Activated CD4-positive, alpha-beta T cell treated with anti-CD3 and anti-CD28 coated beads, Interleukin-2, amount 10 ng/mL, durations not matched to agents 24 days and 14 days (primary cell): Measurements from ENCODE around the gene JPH3. TPM values are rescaled to one million over a fixed set of nuclear protein-coding genes. Genes with fewer than 3 reads are reported as not detected.
A peak's percentile ranks its signal among the peaks of the same experiment; 100 is the strongest.
"Not testable (repeated sequence)": the region's sequence is repeated elsewhere in the genome, so short reads cannot be mapped to it uniquely, and the experiment has no call there.

ENCODE experiments used
- DNase-seq: peaks from one replicate; pipeline ENCODE4 v3.0.0; 2022
- H3K27ac Mint-ChIP-seq: one replicate; pipeline ENCODE4 v1.8.0; 2022; ENCODE audit warnings: mild to moderate bottlenecking, mixed read lengths
- H3K27me3 Mint-ChIP-seq: one replicate; pipeline ENCODE4 v1.8.0; 2022; ENCODE audit warnings: mixed read lengths
- H3K36me3 Mint-ChIP-seq: one replicate; pipeline ENCODE4 v1.8.0; 2022; ENCODE audit warnings: low read depth, mild to moderate bottlenecking, mixed read lengths
- H3K4me1 Mint-ChIP-seq: one replicate; pipeline ENCODE4 v1.8.0; 2021; ENCODE audit warnings: mixed read lengths
- H3K4me3 Mint-ChIP-seq: one replicate; pipeline ENCODE4 v1.8.0; 2022; ENCODE audit warnings: mild to moderate bottlenecking, moderate library complexity, mixed read lengths
- H3K9me3 Mint-ChIP-seq: one replicate; pipeline ENCODE4 v1.8.0; 2021; ENCODE audit warnings: mixed read lengths
- intact Hi-C: fragments of 100-400 bp; cut with micrococcal nuclease; formaldehyde crosslinking; loops from one replicate; pipeline ENCODE4 v1.15.1; 2023
- total RNA-seq: library from RNA; stranded (reverse); gene quantifications from 2 replicates; pipeline ENCODE4 v1.2.3, GENCODE V29; 2022

The JPH3 gene
- total RNA-seq, 1 donor from 2014 or later = not detected

DNA sequence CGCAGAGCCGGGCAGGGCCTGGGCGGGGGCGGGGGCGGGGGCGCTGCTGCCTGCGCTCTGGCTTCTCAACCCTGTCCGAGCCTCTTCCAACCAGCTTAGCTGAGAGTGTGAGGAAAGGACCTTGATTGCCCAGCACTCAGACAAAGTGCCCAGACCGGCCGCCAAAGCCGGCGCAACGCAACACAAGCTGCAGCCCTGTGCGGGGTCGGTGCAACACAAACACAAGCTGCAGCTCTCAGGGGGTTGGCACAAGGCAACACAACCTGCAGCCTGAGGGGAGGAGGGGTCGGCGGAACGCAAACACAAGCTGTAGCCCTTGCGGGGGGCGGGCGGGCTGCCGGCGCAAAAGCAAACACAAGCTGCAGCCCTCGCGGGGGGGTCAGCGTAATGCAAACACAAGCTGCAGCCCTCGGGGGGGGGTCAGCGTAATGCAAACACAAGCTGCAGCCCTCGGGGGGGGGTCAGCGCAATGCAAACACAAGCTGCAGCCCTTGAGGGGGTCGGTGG lies 103.5 kb downstream of the JPH3 start:
- H3K27ac Mint-ChIP-seq = no peak overlapping the region
- H3K27me3 Mint-ChIP-seq = no peaks in the 10 kb centered on the region
- H3K4me1 Mint-ChIP-seq = peaks cover 21% of the 10 kb centered on the region
- DNase-seq = no peak
- H3K36me3 Mint-ChIP-seq = peaks cover 32% of the 10 kb centered on the region
- intact Hi-C loops = no loop called here
- no peak overlapping the region for H3K4me3 Mint-ChIP-seq
- H3K9me3 Mint-ChIP-seq = no peaks in the 10 kb centered on the region

DNA sequence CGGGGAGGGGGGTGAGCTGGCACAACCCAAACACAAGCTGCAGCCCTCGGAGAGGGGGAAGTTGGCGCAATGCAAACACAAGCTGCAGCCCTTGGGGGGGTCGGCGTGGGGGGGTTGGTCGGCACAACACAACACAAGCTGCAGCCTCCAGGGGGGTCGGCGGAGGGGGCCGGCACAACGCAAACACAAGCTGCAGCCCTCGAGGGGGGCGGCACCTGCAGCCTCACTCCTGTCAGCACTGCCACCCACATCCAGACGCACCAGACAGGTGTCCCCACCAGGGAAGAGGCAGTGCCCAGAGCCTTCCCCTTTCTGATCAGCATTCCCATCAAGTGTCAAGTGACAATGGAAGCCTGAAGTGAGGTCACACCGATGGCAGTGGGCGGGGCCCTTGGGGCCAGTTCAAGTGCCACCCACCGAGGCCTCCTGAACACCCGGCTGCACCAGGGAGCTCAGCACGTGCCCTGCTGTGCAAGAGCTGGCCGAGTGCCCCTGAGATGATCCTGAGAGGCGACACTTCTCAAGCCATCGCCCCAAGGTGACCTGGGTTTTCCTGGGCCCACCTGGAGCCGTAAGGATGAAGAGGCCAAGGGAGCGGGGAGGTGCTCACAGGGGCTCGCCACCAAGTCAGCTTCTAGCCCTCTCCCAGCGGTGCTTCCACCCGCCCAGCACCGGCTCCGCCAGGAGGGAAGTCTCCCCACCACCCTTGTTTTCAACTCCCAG lies 104.1 kb downstream of the JPH3 start:
- Mint-ChIP-seq H3K9me3 (no peaks in the 10 kb centered on the region), H3K4me3 (no peak overlapping the region), H3K4me1 (peaks cover 19% of the 10 kb centered on the region), H3K36me3 (peaks cover 35% of the 10 kb centered on the region), H3K27me3 (no peaks in the 10 kb centered on the region), H3K27ac (no peak overlapping the region)
- intact Hi-C loops = no loop called here
- DNase-seq = no peak

DNA sequence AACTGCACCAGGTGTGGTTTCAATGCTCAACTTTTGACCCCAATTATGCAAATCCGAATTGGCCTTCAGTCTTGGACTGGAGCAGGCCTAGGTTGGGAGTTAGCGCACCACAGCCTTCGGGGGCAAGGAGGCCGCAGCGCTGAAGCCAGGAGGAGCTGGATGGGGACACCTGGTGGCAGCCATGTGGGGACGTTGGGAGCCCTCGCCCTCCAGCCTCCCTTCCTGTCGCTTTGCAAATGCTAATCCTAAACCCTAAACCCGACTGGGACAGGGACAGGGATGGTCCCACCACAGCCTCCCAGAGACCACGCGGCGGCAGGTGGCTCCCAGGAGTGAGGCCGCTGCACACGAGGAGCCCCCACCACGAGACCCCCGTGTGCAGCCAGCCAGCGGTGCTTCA lies 104.8 kb downstream of the JPH3 start:
- intact Hi-C loops = no loop called here
- no peak overlapping the region for H3K27ac Mint-ChIP-seq
- peaks cover 30% of the 10 kb centered on the region for H3K36me3 Mint-ChIP-seq
- no peak for DNase-seq
- no peaks in the 10 kb centered on the region for H3K9me3 Mint-ChIP-seq
- no peaks in the 10 kb centered on the region for H3K27me3 Mint-ChIP-seq
- H3K4me3 Mint-ChIP-seq = no peak overlapping the region
- H3K4me1 Mint-ChIP-seq = peaks cover 12% of the 10 kb centered on the region

DNA sequence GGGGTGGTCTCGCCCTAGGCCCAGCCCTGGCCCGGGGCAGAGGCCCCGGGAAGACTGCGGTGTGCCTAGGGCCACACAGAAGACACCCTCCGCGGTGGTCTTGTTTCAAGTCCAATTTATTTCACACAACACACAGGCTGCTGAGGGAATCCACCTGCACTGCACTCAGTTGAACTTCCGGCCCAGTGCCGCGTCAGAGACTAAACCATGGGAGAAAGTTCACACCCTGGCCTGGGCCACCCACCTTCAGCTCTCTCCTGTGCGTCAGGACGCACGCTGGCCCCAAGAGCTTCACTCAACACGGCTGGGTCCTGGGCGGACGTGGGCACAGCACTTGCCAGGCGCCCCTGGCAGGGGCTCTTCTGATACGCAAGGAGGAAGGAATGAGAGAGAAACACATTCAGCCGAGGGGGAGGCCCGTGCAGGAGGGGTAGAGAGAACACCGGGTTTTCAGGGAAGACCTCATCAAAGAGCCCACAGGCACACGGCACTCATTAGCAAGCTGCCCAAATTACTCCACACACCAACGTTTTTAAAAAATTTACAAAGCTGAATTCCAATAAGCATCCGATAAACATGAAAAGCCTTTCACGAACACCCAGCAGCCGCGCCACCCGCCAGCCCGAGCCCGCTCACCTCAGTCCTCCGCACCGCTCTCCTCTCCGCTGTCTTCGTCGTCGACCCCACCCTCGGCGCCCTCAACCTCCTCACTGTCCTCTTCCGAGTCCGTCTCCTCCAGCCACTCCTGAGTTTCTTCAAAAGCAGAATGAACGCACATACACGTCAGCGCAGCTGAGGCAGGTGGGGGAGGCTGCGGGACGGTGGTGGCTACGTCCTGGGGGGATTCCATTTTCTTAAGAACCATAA lies 105.6 kb downstream of the JPH3 start:
- intact Hi-C loops = no loop called here
- H3K4me1 Mint-ChIP-seq = peaks cover 6% of the 10 kb centered on the region
- peaks cover 24% of the 10 kb centered on the region for H3K36me3 Mint-ChIP-seq
- no peak for DNase-seq
- H3K27me3 Mint-ChIP-seq = no peaks in the 10 kb centered on the region
- no peak overlapping the region for H3K27ac Mint-ChIP-seq
- H3K4me3 Mint-ChIP-seq = no peak overlapping the region
- no peaks in the 10 kb centered on the region for H3K9me3 Mint-ChIP-seq

DNA sequence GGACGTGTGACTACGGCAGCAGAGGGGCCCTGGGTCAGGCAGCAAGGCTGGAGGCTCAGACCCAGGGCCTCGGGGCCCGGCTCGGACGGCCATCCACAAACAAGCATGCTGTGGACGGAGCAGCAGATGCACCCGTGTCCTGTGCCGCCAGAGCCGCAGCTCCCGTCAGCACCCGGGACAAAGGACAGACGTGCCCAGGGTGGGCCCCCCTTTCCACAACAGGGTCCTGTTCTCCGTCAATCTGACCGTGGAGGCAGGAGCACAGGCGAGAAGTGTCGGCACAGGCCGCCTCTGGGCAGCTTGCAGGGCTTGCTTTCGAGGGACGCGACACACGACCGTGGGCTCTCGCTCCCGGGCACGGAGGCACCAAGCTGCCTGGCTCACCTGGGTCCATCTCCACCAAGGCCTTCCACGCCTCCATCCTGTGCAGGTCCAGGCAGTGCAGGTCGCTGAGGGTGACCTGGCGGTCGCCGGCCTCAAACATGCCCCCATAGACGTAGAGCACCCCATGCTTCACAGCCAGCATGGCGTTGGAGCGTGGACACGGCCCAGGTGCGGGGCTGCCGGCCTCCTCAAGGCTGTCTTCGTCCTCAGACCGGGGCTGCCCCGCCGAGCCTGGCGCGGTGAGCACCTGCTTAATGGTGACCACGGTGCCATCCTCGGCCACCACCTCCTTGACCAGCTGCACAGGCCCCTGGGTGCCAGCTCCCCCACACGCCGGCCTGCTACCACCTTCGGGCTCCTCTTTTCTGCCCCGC lies 106.8 kb downstream of the JPH3 start:
- Mint-ChIP-seq H3K36me3 (peaks cover 24% of the 10 kb centered on the region), H3K27ac (no peak overlapping the region), H3K4me1 (no peaks in the 10 kb centered on the region), H3K4me3 (no peak overlapping the region), H3K27me3 (no peaks in the 10 kb centered on the region), H3K9me3 (no peaks in the 10 kb centered on the region)
- intact Hi-C loops = no loop called here
- no peak for DNase-seq

DNA sequence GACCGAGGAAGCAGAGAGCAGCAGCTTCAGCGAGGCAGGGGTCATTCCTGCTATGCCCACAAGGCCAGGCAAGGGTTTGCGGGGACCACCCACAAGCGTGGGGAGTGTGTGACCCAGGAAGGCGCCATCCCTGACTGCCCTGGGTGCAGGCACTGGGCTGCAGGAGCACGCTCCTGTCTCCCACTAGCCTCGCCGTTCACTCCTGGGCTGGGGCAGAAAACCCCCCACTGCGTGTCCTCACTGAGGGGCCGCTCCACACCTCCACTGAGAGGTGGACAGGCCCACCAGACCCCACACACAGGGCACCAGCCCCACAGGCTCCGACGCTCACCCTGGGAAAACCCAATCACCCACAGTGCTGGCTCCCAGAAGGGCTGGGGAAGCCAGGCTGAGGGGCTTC lies 107.4 kb downstream of the JPH3 start:
- intact Hi-C loops = no loop called here
- DNase-seq = no peak
- no peaks in the 10 kb centered on the region for H3K9me3 Mint-ChIP-seq
- no peaks in the 10 kb centered on the region for H3K27me3 Mint-ChIP-seq
- H3K4me1 Mint-ChIP-seq = peaks cover 3% of the 10 kb centered on the region
- H3K27ac Mint-ChIP-seq = no peak overlapping the region
- no peak overlapping the region for H3K4me3 Mint-ChIP-seq
- peaks cover 25% of the 10 kb centered on the region for H3K36me3 Mint-ChIP-seq

DNA sequence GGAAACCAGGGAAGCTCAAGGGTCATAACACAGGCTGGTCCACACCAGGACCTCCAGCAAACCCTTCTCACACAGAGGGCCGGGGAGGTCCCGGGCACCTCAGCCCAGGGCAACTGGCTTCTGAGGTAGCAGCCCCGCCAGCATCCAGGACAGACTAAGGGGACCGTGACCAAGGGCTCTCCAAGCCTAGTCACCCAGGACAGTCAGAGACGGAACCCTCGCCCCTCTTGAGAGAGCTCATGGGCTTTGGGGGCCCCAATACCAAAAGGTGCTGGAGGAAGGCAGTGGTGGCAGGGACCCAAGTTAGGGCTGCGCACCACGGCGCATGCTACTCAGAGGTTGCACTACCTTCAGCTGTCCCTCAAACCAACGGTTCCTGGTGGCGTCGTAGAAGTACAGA lies 108.6 kb downstream of the JPH3 start:
- peaks cover 30% of the 10 kb centered on the region for H3K36me3 Mint-ChIP-seq

DNA sequence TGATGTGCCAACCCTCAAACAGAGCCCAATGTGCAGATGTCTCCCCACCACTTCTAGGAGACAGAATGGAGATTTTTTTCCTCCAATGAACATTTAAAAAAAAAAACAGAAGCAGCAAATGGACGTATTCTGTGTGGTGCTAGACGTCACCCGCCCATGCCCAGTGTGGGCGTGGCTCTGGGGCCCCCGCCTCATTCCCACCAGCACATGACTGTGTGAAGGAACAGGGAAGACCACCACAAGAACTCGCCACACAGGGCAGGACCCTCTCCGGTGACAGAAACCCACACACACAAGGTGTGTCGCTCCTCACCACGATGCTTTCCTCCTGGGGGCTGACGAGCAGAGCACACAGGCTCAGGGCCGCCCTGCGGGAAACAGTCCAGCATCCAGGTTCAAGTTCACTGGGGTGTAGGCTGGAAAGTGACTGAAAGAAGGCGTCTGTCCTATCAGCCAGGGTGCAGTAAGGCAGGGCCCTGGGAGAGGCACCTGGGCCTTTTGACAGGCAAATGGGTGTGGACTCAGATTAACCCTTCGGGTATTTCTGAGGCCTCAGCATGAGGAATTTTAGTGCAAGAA lies 110.0 kb downstream of the JPH3 start:
- intact Hi-C loops = no loop called here
- Mint-ChIP-seq H3K27me3 (no peaks in the 10 kb centered on the region), H3K9me3 (no peaks in the 10 kb centered on the region), H3K36me3 (peaks cover 28% of the 10 kb centered on the region), H3K4me3 (no peak overlapping the region), H3K4me1 (peaks cover 3% of the 10 kb centered on the region), H3K27ac (no peak overlapping the region)
- no peak for DNase-seq

More for the DNA sequence above, 108.6 kb downstream of the JPH3 start:
- Mint-ChIP-seq H3K27ac (no peak overlapping the region), H3K27me3 (no peaks in the 10 kb centered on the region), H3K9me3 (no peaks in the 10 kb centered on the region), H3K4me1 (peaks cover 3% of the 10 kb centered on the region), H3K4me3 (no peak overlapping the region)
- intact Hi-C loops = no loop called here
- no peak for DNase-seq

DNA sequence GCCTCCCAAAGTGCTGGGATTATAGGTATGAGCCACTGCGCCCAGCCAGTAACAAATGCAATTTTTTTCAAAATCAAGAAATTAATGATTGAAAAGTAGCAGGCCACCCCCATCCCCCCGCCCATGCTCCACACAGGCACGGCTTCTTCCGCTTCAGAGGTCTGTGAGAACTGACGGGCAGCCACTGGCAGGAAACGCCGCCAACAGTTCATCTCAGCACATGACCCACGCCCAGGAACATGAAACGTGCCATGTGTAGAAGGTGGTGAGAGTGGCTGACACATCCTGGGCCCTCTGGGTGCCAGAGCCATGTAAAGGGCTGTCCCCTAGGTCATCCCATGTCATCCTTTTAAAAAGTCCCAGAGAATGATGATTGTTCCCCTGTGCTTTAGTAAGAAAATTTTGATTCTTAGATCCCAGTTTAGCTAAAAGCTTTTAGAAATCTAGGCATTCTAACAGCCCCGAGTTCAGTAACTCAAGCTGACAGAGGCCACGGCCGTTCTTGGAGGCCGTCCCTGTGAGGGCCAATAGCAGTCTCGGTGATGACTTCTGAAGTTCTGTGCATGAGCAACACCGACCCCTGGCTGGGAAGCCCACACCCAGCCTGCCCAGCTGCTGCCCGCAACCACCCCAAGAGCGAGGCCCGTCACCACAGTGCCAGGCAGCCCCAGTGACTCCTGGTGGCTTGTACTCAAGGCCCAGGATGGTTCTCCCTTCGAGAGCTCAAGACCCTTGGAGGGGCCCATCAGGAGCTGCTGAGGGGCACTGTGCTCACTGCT lies 111.3 kb downstream of the JPH3 start:
- peak; percentile 75 for DNase-seq
- Mint-ChIP-seq H3K36me3 (peaks cover 29% of the 10 kb centered on the region), H3K4me1 (peaks cover 3% of the 10 kb centered on the region), H3K4me3 (no peak overlapping the region), H3K9me3 (no peaks in the 10 kb centered on the region), H3K27me3 (no peaks in the 10 kb centered on the region), H3K27ac (peak overlapping the region; percentile 48)
- intact Hi-C loops = no loop called here

DNA sequence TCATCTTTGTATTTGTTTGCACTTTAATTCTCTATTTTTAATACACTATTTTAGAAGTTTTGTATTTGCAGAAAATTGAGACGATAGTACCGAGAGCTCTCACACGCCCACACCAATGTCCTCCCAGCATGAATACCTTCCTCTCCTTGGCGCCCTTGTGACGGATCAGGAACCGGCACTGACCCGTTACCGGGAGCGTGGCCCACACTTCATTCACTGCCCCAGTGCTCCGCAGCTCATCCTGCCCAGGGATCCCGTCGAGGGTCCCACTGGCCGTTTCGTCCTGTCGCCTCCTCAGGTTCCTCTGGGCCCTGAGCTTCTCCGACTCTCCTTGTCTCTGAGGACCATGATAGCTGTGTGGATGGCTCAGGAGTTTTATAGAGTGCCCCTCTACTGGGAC lies 112.9 kb downstream of the JPH3 start:
- no peaks in the 10 kb centered on the region for H3K27me3 Mint-ChIP-seq
- no peaks in the 10 kb centered on the region for H3K9me3 Mint-ChIP-seq
- H3K36me3 Mint-ChIP-seq = peaks cover 37% of the 10 kb centered on the region
- no peak for DNase-seq
- intact Hi-C loops = no loop called here
- H3K4me1 Mint-ChIP-seq = peaks cover 3% of the 10 kb centered on the region
- no peak overlapping the region for H3K4me3 Mint-ChIP-seq
- H3K27ac Mint-ChIP-seq = no peak overlapping the region

DNA sequence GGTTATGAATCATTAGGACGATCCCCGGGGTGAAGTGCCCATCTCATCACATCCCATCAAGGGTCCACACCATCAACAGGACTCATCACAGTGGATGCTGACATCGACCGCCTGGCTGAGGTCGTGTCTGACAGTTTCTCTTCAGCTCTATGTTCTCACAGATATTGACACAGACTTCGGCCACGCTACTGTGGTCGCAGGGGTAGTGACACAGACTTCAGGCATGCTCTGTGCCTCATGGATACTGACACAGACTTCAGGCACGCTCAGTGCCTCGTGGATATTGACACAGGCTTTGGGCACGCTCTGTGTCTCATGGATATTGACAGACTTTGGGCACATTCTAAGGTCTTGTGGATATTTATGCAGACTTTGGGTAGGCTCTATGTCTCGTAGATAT lies 113.3 kb downstream of the JPH3 start:
- DNase-seq = no peak
- no peak overlapping the region for H3K4me3 Mint-ChIP-seq
- intact Hi-C loops = no loop called here
- no peaks in the 10 kb centered on the region for H3K9me3 Mint-ChIP-seq
- H3K27ac Mint-ChIP-seq = no peak overlapping the region
- no peaks in the 10 kb centered on the region for H3K27me3 Mint-ChIP-seq
- H3K36me3 Mint-ChIP-seq = peaks cover 37% of the 10 kb centered on the region
- peaks cover 3% of the 10 kb centered on the region for H3K4me1 Mint-ChIP-seq

DNA sequence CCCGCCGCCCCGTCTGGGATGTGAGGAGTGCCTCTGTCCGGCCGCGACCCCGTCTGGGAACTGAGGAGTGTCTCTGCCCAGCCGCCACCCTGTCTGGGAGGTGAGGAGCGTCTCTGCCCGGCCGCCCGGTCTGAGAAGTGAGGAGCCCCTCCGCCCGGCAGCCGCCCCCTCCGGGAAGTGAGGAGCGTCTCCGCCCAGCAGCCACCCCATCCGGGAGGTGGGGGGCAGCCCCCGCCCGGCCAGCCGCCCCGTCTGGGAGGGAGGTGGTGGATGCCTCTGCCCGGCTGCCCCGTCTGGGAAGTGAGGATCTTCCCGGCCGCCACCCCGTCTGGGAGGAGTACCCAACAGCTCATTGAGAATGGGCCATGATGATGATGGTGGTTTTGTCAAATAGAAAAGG lies 116.5 kb downstream of the JPH3 start:
- intact Hi-C loops, H3K27ac Mint-ChIP-seq, H3K4me3 Mint-ChIP-seq, DNase-seq, H3K4me1 Mint-ChIP-seq, H3K27me3 Mint-ChIP-seq, H3K9me3 Mint-ChIP-seq: not testable (repeated sequence)
- H3K36me3 Mint-ChIP-seq = peaks cover 41% of the 10 kb centered on the region

DNA sequence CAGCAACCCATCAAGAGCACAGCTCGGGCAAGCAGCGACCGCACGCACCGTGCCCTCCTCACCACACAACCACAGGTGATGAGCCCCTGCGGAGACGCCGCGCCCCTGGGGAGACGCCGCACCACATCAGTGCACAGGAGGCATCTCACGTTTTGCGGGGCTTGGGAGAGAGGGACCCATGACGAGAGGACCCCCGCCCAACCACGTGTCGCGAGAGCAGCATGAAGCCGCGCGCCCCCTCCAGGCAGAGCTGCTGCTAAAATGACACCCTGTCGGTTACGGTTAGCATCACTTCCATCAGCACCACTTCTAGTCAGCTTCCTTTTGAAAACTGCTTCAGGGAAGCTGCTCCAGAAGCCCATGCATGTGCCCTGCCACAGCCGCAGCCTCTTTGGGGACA lies 118.1 kb downstream of the JPH3 start:
- Mint-ChIP-seq H3K9me3 (no peaks in the 10 kb centered on the region), H3K36me3 (peaks cover 39% of the 10 kb centered on the region), H3K27ac (no peak overlapping the region), H3K4me3 (no peak overlapping the region), H3K4me1 (peaks cover 9% of the 10 kb centered on the region), H3K27me3 (no peaks in the 10 kb centered on the region)
- intact Hi-C loops = no loop called here
- DNase-seq = no peak
